Amniotic stem cell (primary cell): ENCODE measurements around the gene PLA2G2E.
"Not testable (repeated sequence)": the region's sequence is repeated elsewhere in the genome, so short reads cannot be mapped to it uniquely, and the experiment has no call there.

Experiments
- DNase-seq: peaks from one replicate; lab custom pipeline; 2025; lab: John Stamatoyannopoulos, UW

The PLA2G2E gene

GRCh38 chr1:19882111-19883071, 41.0 kb downstream of the PLA2G2E start, which contains the start of gene OTUD3:
OTUD3 (plus strand) TSS chr1:19882395; CDS start chr1:19882514, 119 bp downstream.
- DNase-seq: peak; percentile 94

DNA sequence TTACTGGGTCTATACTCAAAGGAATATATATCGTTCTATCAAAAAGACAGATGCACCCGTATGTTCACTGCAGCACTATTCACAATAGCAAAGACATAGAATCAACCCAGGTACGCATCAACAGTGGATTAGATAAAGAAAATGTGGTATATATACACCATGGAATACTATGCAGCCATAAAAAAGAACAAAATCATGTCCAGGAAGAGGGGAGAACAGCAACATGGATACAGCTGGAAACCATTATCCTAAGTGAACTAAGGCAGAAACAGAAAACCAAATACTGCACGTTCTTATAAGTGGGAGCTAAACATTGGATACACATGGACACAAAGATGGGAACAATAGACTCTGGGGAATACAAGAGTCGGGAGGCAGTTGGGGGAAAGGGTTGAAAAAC, 42.6 kb downstream of the PLA2G2E start:
- not testable (repeated sequence) for DNase-seq

DNA sequence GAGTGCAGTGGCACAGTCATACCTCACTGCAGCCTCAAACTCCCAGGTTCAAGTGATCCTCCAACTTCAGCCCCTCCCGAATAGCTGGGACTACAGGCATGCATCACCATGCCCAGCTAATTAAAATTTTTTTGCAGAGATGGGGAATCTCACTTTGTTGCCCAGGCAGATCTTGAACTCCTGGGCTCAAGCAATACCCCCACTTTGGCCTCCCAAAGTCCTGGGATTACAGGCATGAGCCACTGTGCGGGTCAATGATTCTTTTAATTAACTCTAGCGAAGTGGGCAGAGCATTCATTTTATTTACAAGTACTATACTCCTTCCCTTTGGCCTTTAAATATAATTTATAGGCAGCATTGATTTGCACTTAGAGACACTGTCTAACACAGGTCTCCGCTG, 43.8 kb downstream of the PLA2G2E start:
- DNase-seq: no peak

GRCh38 chr1:19879227-19879626, 44.2 kb downstream of the PLA2G2E start:
- DNase-seq: no peak

GRCh38 chr1:19878637-19878985, 44.8 kb downstream of the PLA2G2E start:
- no peak for DNase-seq

GRCh38 chr1:19877821-19878636, 45.4 kb downstream of the PLA2G2E start:
- DNase-seq: no peak

DNA sequence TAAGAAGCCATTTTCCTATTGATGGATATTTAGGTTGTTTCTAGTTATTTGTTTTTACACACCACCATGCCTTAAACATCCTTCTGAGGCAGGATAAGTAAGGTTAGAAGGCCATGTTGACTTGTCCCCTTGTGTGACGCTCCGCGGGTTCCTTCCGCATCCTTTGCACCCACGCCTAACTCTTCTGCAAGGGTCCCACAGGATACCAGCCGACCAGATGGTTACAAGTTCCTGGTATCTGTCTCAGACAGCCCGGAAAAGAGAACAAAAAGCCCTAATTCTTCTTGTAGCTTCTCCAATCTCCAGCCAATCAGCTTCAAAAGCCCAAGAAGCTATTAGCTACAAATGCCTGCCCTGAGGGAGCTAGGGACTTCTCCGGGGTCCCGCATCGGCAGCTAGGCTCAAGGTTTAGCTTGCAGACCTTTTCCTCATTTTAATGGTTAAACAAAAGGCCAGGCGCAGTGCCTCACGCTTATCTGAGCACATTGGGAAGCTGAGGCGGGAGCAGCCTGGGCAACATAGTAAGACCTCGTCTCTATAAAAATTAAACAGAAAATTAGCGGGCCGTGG, 46.2 kb downstream of the PLA2G2E start:
- DNase-seq: no peak

- DNase-seq: no peak
Observed at GRCh38 chr1:19872190-19872589, 51.2 kb downstream of the PLA2G2E start.
